Suppressor macrophage treated with lipopolysaccharide for 1 hour (primary cell): ENCODE measurements around the gene KLHL15.
A peak's percentile ranks its signal among the peaks of the same experiment; 100 is the strongest.
"Not testable (repeated sequence)": the region's sequence is repeated elsewhere in the genome, so short reads cannot be mapped to it uniquely, and the experiment has no call there.

Experiments
- DNase-seq, 3 donors: peaks; one replicate each; pipeline ENCODE4 v3.0.0-alpha.2; 2020 to 2022

The KLHL15 gene

GRCh38 chrX:24014388-24015018 lies 12.5 kb downstream of the KLHL15 start:
- DNase-seq: peak in 2 of 3 donors; percentile 2 to 40

- no peak for DNase-seq
Observed at GRCh38 chrX:24012266-24012665, 14.7 kb downstream of the KLHL15 start.

GRCh38 chrX:24005867-24006266 lies 21.1 kb downstream of the KLHL15 start:
- no peak for DNase-seq

GRCh38 chrX:24005028-24005427 lies 22.0 kb downstream of the KLHL15 start:
- no peak for DNase-seq

GRCh38 chrX:24002792-24003191 lies 24.2 kb downstream of the KLHL15 start:
- no peak for DNase-seq

- DNase-seq: no peak
Observed at GRCh38 chrX:24002167-24002566, 24.8 kb downstream of the KLHL15 start.

GRCh38 chrX:23999671-24000070 lies 27.3 kb downstream of the KLHL15 start:
- no peak for DNase-seq

- peak; percentile 1 to 47 (median 27) for DNase-seq
Observed at GRCh38 chrX:23993012-23993633, 33.9 kb downstream of the KLHL15 start.

- no peak for DNase-seq
Observed at GRCh38 chrX:23992431-23992830, 34.6 kb downstream of the KLHL15 start.

- no peak for DNase-seq
Observed at GRCh38 chrX:23990455-23990854, 36.5 kb downstream of the KLHL15 start.

- DNase-seq: no peak
Observed at GRCh38 chrX:23989689-23990088, 37.3 kb downstream of the KLHL15 start.

GRCh38 chrX:23982891-23983290 lies 44.1 kb downstream of the KLHL15 start:
- no peak for DNase-seq

- DNase-seq: no peak
Observed at GRCh38 chrX:23981711-23982110, 45.3 kb downstream of the KLHL15 start.

GRCh38 chrX:23981222-23981621 lies 45.8 kb downstream of the KLHL15 start:
- DNase-seq: no peak

- no peak for DNase-seq
Observed at GRCh38 chrX:23980011-23980441, 47.0 kb downstream of the KLHL15 start.

- DNase-seq: no peak
Observed at GRCh38 chrX:23978491-23978890, 48.5 kb downstream of the KLHL15 start.

- DNase-seq: not testable (repeated sequence)
Observed at GRCh38 chrX:23965630-23966029, 61.4 kb downstream of the KLHL15 start.

GRCh38 chrX:23964191-23964590 lies 62.8 kb downstream of the KLHL15 start:
- DNase-seq: no peak

GRCh38 chrX:23959781-23960180 lies 67.2 kb downstream of the KLHL15 start:
- DNase-seq: peak; percentile 43 to 59 (median 57)

- DNase-seq: no peak
Observed at GRCh38 chrX:23954396-23954795, 72.6 kb downstream of the KLHL15 start.

- peak in 1 of 3 donors; percentile 7 for DNase-seq
Observed at GRCh38 chrX:23953908-23954269, 73.1 kb downstream of the KLHL15 start.

- peak; percentile 32 to 64 (median 48) for DNase-seq
Observed at GRCh38 chrX:23952984-23953907, 73.7 kb downstream of the KLHL15 start.

- DNase-seq: peak in 2 of 3 donors; percentile 11 to 22
Observed at GRCh38 chrX:23952391-23952790, 74.6 kb downstream of the KLHL15 start.

- DNase-seq: no peak
Observed at GRCh38 chrX:23945206-23945605, 81.8 kb downstream of the KLHL15 start.
